ENCODE data around the gene CNOT4. TPM values are rescaled to one million over a fixed set of nuclear protein-coding genes. Genes with fewer than 3 reads are reported as not detected.
A peak's percentile ranks its signal among the peaks of the same experiment; 100 is the strongest.

Gene CNOT4
- total RNA-seq, 2 donors from 2014 or later = 19.0 to 44.7 TPM

DNA sequence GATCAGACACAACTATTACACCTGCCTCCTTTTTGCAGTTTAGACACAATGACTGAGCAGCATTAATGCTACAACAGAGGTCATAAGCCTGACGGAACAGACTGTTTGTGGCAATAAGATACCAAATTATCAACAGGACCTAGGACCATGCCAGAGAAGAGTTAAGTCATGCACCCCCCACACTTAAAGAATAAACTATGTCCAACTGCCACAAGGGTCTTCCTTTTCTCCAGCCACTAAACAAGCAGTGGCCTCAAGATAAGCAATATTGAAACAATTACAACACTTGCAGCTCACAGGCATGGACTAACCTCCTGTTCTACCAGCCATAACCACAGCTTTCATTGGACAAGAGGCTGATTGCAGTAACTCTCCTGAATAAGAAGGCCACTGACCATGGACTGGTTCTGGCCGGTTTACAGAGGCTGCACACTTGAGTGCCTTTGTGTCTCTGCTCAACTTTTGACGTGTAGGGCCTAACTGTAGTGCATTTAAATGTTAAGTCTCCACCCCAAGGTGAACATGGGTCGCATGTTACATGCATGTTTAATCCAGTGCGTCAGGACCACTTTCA lies 171.8 kb downstream of the CNOT4 start:
- Histone ChIP-seq H3K36me3 (no peaks in the 10 kb centered on the region), H3K27me3 (replicated peaks; ENCODE audit: insufficient read depth) (no peaks in the 10 kb centered on the region), H3K27ac (no peak overlapping the region), H3K4me3 (no peak overlapping the region), H3K9me3 (no peaks in the 10 kb centered on the region), H3K4me1 (replicated peaks) (no peaks in the 10 kb centered on the region)
- TF ChIP-seq POLR2A (IDR thresholded peaks at IDR 0.05) = no peak
- TF ChIP-seq, protein P1, sequence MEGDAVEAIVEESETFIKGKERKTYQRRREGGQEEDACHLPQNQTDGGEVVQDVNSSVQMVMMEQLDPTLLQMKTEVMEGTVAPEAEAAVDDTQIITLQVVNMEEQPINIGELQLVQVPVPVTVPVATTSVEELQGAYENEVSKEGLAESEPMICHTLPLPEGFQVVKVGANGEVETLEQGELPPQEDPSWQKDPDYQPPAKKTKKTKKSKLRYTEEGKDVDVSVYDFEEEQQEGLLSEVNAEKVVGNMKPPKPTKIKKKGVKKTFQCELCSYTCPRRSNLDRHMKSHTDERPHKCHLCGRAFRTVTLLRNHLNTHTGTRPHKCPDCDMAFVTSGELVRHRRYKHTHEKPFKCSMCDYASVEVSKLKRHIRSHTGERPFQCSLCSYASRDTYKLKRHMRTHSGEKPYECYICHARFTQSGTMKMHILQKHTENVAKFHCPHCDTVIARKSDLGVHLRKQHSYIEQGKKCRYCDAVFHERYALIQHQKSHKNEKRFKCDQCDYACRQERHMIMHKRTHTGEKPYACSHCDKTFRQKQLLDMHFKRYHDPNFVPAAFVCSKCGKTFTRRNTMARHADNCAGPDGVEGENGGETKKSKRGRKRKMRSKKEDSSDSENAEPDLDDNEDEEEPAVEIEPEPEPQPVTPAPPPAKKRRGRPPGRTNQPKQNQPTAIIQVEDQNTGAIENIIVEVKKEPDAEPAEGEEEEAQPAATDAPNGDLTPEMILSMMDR (IDR thresholded peaks at IDR 0.05) = no peak
- no peak for TF ChIP-seq POLR2AphosphoS5 (IDR thresholded peaks at IDR 0.05)
- intact Hi-C loops (cut with DNase I) = no loop called here
- WGBS = 91% methylated on average over 5 of the region's 5 CpGs
- DNase-seq (ENCODE audit: low spot score) = no peak

DNA sequence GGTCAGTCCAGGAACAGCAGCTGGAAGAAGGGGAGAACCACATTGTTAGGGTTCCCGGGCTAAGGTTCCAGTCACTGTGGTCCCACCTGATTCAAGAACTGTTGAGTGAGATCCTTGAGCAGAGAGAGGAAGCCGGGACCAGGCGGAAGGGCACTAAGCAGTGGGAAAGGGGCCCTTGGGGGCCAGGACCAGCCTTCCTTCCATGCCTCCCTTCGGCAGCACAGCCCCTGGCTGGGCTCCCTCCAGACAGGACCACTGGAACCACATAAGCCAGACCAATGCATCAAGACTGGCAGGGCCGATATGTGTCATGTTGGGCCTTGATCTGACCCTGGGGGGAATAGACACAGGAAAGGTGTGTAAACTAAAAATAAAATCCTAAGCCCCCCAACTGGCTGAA lies 172.4 kb downstream of the CNOT4 start:
- Histone ChIP-seq H3K27ac (no peak overlapping the region), H3K9me3 (no peaks in the 10 kb centered on the region), H3K27me3 (replicated peaks; ENCODE audit: insufficient read depth) (no peaks in the 10 kb centered on the region), H3K36me3 (no peaks in the 10 kb centered on the region), H3K4me1 (replicated peaks) (no peaks in the 10 kb centered on the region), H3K4me3 (no peak overlapping the region)
- intact Hi-C loops (cut with DNase I) = no loop called here
- no peak for DNase-seq (ENCODE audit: low spot score)
- WGBS = 93% methylated on average over 5 of the region's 5 CpGs
- TF ChIP-seq POLR2AphosphoS5 (IDR thresholded peaks at IDR 0.05) = no peak
- TF ChIP-seq POLR2A (IDR thresholded peaks at IDR 0.05) = no peak
- TF ChIP-seq, protein P1 (IDR thresholded peaks at IDR 0.05) = no peak

- TF ChIP-seq POLR2A (IDR thresholded peaks at IDR 0.05) (no peak), POLR2AphosphoS5 (IDR thresholded peaks at IDR 0.05) (no peak)
- TF ChIP-seq, protein P1 (IDR thresholded peaks at IDR 0.05) = peak in 3 of 4 experiments; percentile 23 to 55 (median 30)
- 11% methylated on average over 9 of the region's 9 CpGs for WGBS
- no peak overlapping the region for H3K4me3 ChIP-seq
- peak; percentile 29 for DNase-seq (ENCODE audit: low spot score)
- H3K4me1 ChIP-seq (replicated peaks) = no peaks in the 10 kb centered on the region
- H3K36me3 ChIP-seq = no peaks in the 10 kb centered on the region
- intact Hi-C loops (cut with DNase I) = no loop called here
- no peaks in the 10 kb centered on the region for H3K9me3 ChIP-seq
- no peak overlapping the region for H3K27ac ChIP-seq
- no peaks in the 10 kb centered on the region for H3K27me3 ChIP-seq (replicated peaks; ENCODE audit: insufficient read depth)
Measured at GRCh38 chr7:135335628-135336139, 174.2 kb downstream of the CNOT4 start.

GRCh38 chr7:135334830-135335543 lies 174.9 kb downstream of the CNOT4 start:
- no peak for DNase-seq (ENCODE audit: low spot score)
- Histone ChIP-seq H3K27ac (no peak overlapping the region), H3K36me3 (no peaks in the 10 kb centered on the region), H3K4me1 (replicated peaks) (no peaks in the 10 kb centered on the region), H3K27me3 (replicated peaks; ENCODE audit: insufficient read depth) (no peaks in the 10 kb centered on the region), H3K4me3 (no peak overlapping the region), H3K9me3 (no peaks in the 10 kb centered on the region)
- 53% methylated on average over 10 of the region's 10 CpGs for WGBS
- TF ChIP-seq, protein P1 (IDR thresholded peaks at IDR 0.05) = no peak
- no peak for TF ChIP-seq POLR2A (IDR thresholded peaks at IDR 0.05)
- no peak for TF ChIP-seq POLR2AphosphoS5 (IDR thresholded peaks at IDR 0.05)
- intact Hi-C loops (cut with DNase I) = no loop called here

All from prostate gland (tissue), 2 donors.